Measurements from ENCODE around the gene GAS2L2.

DNA sequence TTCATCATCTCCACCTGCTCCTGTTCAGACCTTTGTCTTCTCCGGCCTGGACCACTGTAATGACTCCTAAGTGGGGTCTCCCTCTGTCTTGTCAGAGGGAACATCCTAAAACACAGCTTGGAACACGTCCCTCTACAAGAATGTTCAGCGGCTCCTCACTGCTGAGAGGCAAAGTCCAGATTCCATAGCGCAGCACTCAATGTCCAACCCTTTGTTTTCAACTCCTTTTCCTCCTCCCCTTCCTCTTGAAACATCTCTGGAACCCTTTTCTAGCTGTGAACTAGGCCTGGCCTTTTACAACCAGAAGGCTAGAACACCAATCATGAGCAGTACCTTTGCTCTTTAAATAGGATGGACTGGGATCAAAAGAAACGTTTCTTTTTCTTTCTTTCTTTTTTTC lies 8.6 kb upstream of the GAS2L2 start:
- TF ChIP-seq POLR2A (IDR thresholded peaks at IDR 0.05; ENCODE audit: low read length) (no peak), GATA1 (IDR thresholded peaks at IDR 0.05; ENCODE audit: low read depth, low read length) (no peak)
